Osteoblast (primary cell): Measurements from ENCODE around the gene KLK5. TPM values are rescaled to one million over a fixed set of nuclear protein-coding genes. Genes with fewer than 3 reads are reported as not detected.

Experiments
- DNase-seq: peaks from one replicate; pipeline ENCODE4 v3.0.0; 2011; ENCODE audit warnings: low spot score, mixed read lengths; ENCODE audit not compliant: insufficient read length; ENCODE audit errors: missing footprints
- H2AFZ ChIP-seq: 2 replicates; pipeline ENCODE4 v1.6.0; 2011; ENCODE audit warnings: mild to moderate bottlenecking, low read length
- H3K27ac ChIP-seq: 2 replicates; pipeline ENCODE4 v1.5.1; 2011; ENCODE audit warnings: mild to moderate bottlenecking, low read depth, low read length, moderate library complexity
- H3K27me3 ChIP-seq: 2 replicates; pipeline ENCODE4 v1.6.0; 2012; ENCODE audit warnings: mild to moderate bottlenecking, control low read depth, inconsistent platforms, low read length, moderate library complexity; ENCODE audit not compliant: insufficient read depth
- H3K36me3 ChIP-seq: 2 replicates; pipeline ENCODE4 v1.5.1; 2011; ENCODE audit warnings: mild to moderate bottlenecking, low read length, control low read depth, moderate library complexity; ENCODE audit not compliant: insufficient read depth
- H3K4me1 ChIP-seq: 2 replicates; pipeline ENCODE4 v1.5.1; 2011; ENCODE audit warnings: mild to moderate bottlenecking, low read length, control low read depth, moderate library complexity; ENCODE audit not compliant: insufficient read depth
- H3K4me2 ChIP-seq: 2 replicates; pipeline ENCODE4 v1.6.0; 2011; ENCODE audit warnings: mild to moderate bottlenecking, low read length; ENCODE audit not compliant: insufficient read depth
- H3K4me3 ChIP-seq: fragments of 200-600 bp; sonication (generic); 3 replicates; pipeline ENCODE4 v1.5.1; 2012; ENCODE audit warnings: mild to moderate bottlenecking, low read length, inconsistent platforms; ENCODE audit not compliant: insufficient read depth
- H3K79me2 ChIP-seq: 2 replicates; pipeline ENCODE4 v1.6.0; 2012; ENCODE audit warnings: mild to moderate bottlenecking, low read length, control low read depth, inconsistent platforms; ENCODE audit not compliant: insufficient read depth
- H3K9me3 ChIP-seq: 2 replicates; pipeline ENCODE4 v1.5.1; 2011; ENCODE audit warnings: low read depth, low read length, control low read depth
- H4K20me1 ChIP-seq: 2 replicates; pipeline ENCODE4 v1.6.0; 2012; ENCODE audit warnings: mild to moderate bottlenecking, low read length, control low read depth; ENCODE audit not compliant: insufficient read depth
- total RNA-seq: library from RNA; depleted of rRNA; stranded (reverse); fragments of >200 nt; gene quantifications from 2 replicates; pipeline ENCODE4 v1.2.3, GENCODE V29; 2012
- TF ChIP-seq, protein P1 (sequence below): IDR thresholded peaks from 2 replicates; pipeline ENCODE4 v1.5.1; 2011; ENCODE audit warnings: mild to moderate bottlenecking, low read depth, low read length, moderate library complexity; ENCODE audit errors: extremely low read depth

The KLK5 gene
- total RNA-seq, 1 donor = not detected

DNA sequence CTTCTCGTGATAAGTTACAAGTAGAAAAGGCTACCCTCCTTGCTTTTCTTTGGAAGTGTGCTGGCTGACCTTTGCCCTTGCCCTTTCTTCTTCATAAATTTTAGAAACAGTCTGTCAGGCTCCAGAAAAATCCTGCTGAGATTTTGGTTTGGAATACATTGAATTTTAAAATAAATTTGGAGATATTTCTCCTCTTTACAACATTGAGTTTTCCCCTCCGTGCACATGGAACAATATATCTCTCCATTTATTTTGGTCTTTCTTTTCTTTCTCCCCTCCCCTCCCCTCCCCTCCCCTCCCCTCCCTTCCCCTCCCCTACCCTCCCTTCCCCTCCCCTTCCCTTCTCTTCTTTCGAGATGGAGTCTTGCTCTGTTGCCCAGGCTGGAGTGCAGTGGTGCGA, 50.2 kb downstream of the KLK5 start:
- TF ChIP-seq, protein P1, sequence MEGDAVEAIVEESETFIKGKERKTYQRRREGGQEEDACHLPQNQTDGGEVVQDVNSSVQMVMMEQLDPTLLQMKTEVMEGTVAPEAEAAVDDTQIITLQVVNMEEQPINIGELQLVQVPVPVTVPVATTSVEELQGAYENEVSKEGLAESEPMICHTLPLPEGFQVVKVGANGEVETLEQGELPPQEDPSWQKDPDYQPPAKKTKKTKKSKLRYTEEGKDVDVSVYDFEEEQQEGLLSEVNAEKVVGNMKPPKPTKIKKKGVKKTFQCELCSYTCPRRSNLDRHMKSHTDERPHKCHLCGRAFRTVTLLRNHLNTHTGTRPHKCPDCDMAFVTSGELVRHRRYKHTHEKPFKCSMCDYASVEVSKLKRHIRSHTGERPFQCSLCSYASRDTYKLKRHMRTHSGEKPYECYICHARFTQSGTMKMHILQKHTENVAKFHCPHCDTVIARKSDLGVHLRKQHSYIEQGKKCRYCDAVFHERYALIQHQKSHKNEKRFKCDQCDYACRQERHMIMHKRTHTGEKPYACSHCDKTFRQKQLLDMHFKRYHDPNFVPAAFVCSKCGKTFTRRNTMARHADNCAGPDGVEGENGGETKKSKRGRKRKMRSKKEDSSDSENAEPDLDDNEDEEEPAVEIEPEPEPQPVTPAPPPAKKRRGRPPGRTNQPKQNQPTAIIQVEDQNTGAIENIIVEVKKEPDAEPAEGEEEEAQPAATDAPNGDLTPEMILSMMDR = no peak
- H3K4me1 ChIP-seq = no peaks in the 10 kb centered on the region
- H3K4me2 ChIP-seq = no peak overlapping the region
- H3K36me3 ChIP-seq = no peaks in the 10 kb centered on the region
- H4K20me1 ChIP-seq = no peaks in the 10 kb centered on the region
- no peak overlapping the region for H3K4me3 ChIP-seq
- H3K79me2 ChIP-seq = no peaks in the 10 kb centered on the region
- no peak overlapping the region for H3K27ac ChIP-seq
- DNase-seq = no peak
- no peak overlapping the region for H2AFZ ChIP-seq
- H3K9me3 ChIP-seq = no peaks in the 10 kb centered on the region
- peaks cover 3% of the 10 kb centered on the region for H3K27me3 ChIP-seq

DNA sequence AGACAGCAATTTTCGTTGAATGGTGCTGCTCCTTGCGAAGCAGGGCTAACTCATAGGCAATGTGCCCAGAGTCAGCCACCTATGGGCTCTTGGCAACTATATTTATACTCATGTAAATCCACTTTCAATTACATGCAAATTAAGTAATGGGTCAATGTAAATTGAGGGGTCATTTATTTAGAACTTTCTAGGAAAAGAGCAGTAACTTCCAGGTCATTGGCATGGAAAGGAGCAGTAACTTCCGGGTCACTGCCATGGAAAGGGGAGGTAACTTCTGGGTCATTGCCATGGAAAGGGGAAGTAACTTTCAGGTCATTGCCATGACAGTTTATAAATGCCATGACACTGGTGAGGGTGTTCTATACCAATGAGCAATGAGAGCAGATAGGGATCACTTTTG, 53.3 kb downstream of the KLK5 start:
- Histone ChIP-seq H4K20me1 (no peaks in the 10 kb centered on the region), H3K4me2 (no peak overlapping the region), H3K4me1 (no peaks in the 10 kb centered on the region), H3K4me3 (no peak overlapping the region), H3K36me3 (no peaks in the 10 kb centered on the region), H3K9me3 (no peaks in the 10 kb centered on the region), H3K79me2 (no peaks in the 10 kb centered on the region), H2AFZ (no peak overlapping the region), H3K27me3 (no peaks in the 10 kb centered on the region), H3K27ac (no peak overlapping the region)
- no peak for DNase-seq
- TF ChIP-seq, protein P1 = no peak

- Histone ChIP-seq H3K27me3 (no peaks in the 10 kb centered on the region), H3K4me2 (no peak overlapping the region), H4K20me1 (no peaks in the 10 kb centered on the region), H3K36me3 (no peaks in the 10 kb centered on the region), H3K4me1 (no peaks in the 10 kb centered on the region), H3K9me3 (no peaks in the 10 kb centered on the region), H3K79me2 (no peaks in the 10 kb centered on the region), H3K27ac (no peak overlapping the region), H2AFZ (no peak overlapping the region), H3K4me3 (no peak overlapping the region)
- DNase-seq = no peak
- TF ChIP-seq, protein P1 = no peak
Measured at GRCh38 chr19:50898018-50898417, 54.8 kb downstream of the KLK5 start.

GRCh38 chr19:50897612-50898011, 55.2 kb downstream of the KLK5 start:
- Histone ChIP-seq H3K27ac (no peak overlapping the region), H2AFZ (no peak overlapping the region), H3K9me3 (no peaks in the 10 kb centered on the region), H3K36me3 (no peaks in the 10 kb centered on the region), H3K4me2 (no peak overlapping the region), H3K4me1 (no peaks in the 10 kb centered on the region), H4K20me1 (no peaks in the 10 kb centered on the region), H3K79me2 (no peaks in the 10 kb centered on the region), H3K27me3 (no peaks in the 10 kb centered on the region), H3K4me3 (no peak overlapping the region)
- no peak for DNase-seq
- TF ChIP-seq, protein P1 = no peak
